ENCODE measurements around the gene ARMC5. TPM values are rescaled to one million over a fixed set of nuclear protein-coding genes. Genes with fewer than 3 reads are reported as not detected.

Gene ARMC5
- total RNA-seq, 1 donor from 2014 or later, result 4.2 TPM

DNA sequence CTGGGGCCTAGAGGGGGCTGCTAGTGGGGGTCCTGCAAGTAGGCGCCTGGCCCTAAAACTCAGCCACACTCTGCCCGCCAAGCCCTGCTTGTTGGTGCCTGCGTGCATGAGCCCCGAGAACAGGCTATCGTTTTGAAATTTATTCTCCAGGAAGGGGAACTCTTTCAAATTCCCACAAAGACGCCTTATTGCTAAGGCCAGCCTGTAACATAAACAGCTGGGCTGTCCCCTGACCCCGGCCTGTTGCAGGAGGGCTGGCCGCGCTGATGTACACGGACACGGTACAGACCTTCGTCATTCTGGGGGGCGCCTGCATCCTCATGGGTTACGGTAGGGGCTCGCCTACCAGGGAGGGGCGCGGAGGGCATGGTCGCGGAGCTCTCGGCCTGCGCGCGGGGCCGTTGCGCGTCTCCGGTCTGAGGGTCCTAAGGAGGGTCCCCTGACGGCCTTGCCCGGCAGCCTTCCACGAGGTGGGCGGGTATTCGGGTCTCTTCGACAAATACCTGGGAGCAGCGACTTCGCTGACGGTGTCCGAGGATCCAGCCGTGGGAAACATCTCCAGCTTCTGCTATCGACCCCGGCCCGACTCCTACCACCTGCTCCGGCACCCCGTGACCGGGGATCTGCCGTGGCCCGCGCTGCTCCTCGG is 27.9 kb downstream of the ARMC5 start:
- TF ChIP-seq, protein P1, sequence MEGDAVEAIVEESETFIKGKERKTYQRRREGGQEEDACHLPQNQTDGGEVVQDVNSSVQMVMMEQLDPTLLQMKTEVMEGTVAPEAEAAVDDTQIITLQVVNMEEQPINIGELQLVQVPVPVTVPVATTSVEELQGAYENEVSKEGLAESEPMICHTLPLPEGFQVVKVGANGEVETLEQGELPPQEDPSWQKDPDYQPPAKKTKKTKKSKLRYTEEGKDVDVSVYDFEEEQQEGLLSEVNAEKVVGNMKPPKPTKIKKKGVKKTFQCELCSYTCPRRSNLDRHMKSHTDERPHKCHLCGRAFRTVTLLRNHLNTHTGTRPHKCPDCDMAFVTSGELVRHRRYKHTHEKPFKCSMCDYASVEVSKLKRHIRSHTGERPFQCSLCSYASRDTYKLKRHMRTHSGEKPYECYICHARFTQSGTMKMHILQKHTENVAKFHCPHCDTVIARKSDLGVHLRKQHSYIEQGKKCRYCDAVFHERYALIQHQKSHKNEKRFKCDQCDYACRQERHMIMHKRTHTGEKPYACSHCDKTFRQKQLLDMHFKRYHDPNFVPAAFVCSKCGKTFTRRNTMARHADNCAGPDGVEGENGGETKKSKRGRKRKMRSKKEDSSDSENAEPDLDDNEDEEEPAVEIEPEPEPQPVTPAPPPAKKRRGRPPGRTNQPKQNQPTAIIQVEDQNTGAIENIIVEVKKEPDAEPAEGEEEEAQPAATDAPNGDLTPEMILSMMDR (IDR thresholded peaks at IDR 0.05; ENCODE audit: insufficient read depth, low read length, severe bottlenecking), result no peak
- DNase-seq (ENCODE audit: low read depth) (no peak), FAIRE-seq (no peak)
- Histone ChIP-seq H3K4me3 (ENCODE audit: low read depth, low read length) (peak overlapping the region; percentile 54), H3K27me3 (ENCODE audit: control insufficient read depth, insufficient read depth, low read length) (peaks cover 2% of the 10 kb centered on the region), H3K36me3 (ENCODE audit: control insufficient read depth, insufficient read depth, low read length) (peaks cover 4% of the 10 kb centered on the region)

DNA sequence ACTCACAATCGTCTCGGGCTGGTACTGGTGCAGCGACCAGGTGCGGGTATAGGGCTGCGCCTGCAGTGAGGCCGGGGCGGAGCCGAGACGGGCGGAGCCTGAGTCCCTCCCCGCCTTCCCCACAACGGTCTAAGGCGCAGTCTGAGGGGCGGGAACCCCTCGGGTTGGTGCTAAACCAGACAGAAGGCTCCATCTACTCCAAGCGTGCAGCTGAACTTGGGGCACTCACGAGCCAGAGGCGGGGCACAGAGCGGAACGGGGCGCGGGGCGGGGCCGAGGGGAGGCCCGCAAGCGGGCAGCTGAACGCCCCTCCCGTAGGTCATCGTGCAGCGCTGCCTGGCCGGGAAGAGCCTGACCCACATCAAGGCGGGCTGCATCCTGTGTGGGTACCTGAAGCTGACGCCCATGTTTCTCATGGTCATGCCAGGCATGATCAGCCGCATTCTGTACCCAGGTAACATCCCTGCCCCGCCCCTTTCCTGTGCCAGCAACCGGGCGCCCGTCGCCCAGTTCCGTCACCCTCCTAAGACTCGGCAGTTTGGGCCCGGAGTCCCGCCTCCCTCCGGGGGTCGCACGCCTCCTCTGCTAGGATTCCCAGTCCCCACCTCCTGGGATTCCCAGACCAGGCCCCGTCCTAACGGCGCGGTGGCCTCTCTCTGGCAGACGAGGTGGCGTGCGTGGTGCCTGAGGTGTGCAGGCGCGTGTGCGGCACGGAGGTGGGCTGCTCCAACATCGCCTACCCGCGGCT is 28.6 kb downstream of the ARMC5 start:
- DNase-seq (ENCODE audit: low read depth), result peak; percentile 59
- TF ChIP-seq, protein P1 (IDR thresholded peaks at IDR 0.05; ENCODE audit: insufficient read depth, low read length, severe bottlenecking), result no peak
- Histone ChIP-seq H3K36me3 (ENCODE audit: control insufficient read depth, insufficient read depth, low read length) (peaks cover 6% of the 10 kb centered on the region), H3K27me3 (ENCODE audit: control insufficient read depth, insufficient read depth, low read length) (no peaks in the 10 kb centered on the region), H3K4me3 (ENCODE audit: low read depth, low read length) (peak overlapping the region; percentile 54)
- no peak for FAIRE-seq

GRCh38 chr16:31488468-31489297 is 29.4 kb downstream of the ARMC5 start:
- peak overlapping the region; percentile 54 for H3K4me3 ChIP-seq (ENCODE audit: low read depth, low read length)
- no peak for DNase-seq (ENCODE audit: low read depth)
- TF ChIP-seq, protein P1 (IDR thresholded peaks at IDR 0.05; ENCODE audit: insufficient read depth, low read length, severe bottlenecking), result no peak
- H3K27me3 ChIP-seq (ENCODE audit: control insufficient read depth, insufficient read depth, low read length), result no peaks in the 10 kb centered on the region
- H3K36me3 ChIP-seq (ENCODE audit: control insufficient read depth, insufficient read depth, low read length), result peaks cover 8% of the 10 kb centered on the region
- FAIRE-seq, result no peak

- TF ChIP-seq, protein P1 (IDR thresholded peaks at IDR 0.05; ENCODE audit: insufficient read depth, low read length, severe bottlenecking), result no peak
- no peak overlapping the region for H3K4me3 ChIP-seq (ENCODE audit: low read depth, low read length)
- DNase-seq (ENCODE audit: low read depth) (no peak), FAIRE-seq (no peak)
- H3K36me3 ChIP-seq (ENCODE audit: control insufficient read depth, insufficient read depth, low read length), result peaks cover 11% of the 10 kb centered on the region
- no peaks in the 10 kb centered on the region for H3K27me3 ChIP-seq (ENCODE audit: control insufficient read depth, insufficient read depth, low read length)
Observed at GRCh38 chr16:31489298-31489564, 29.9 kb downstream of the ARMC5 start.

- H3K27me3 ChIP-seq (ENCODE audit: control insufficient read depth, insufficient read depth, low read length), result no peaks in the 10 kb centered on the region
- no peak for DNase-seq (ENCODE audit: low read depth)
Observed at GRCh38 chr16:31489616-31490584, 30.6 kb downstream of the ARMC5 start.

More at GRCh38 chr16:31489616-31490584, 30.6 kb downstream of the ARMC5 start:
- H3K36me3 ChIP-seq (ENCODE audit: control insufficient read depth, insufficient read depth, low read length), result peaks cover 11% of the 10 kb centered on the region
- FAIRE-seq, result peak; percentile 55
- TF ChIP-seq, protein P1 (IDR thresholded peaks at IDR 0.05; ENCODE audit: insufficient read depth, low read length, severe bottlenecking), result no peak
- no peak overlapping the region for H3K4me3 ChIP-seq (ENCODE audit: low read depth, low read length)

Data from bronchial epithelial cell (primary cell).